B cell (primary cell): ENCODE measurements around the gene SMARCD1. TPM values are rescaled to one million over a fixed set of nuclear protein-coding genes. Genes with fewer than 3 reads are reported as not detected.

Experiments
- ATAC-seq: fragments of 200-7000 bp; cut with Tn5 transposase; one replicate; pipeline ENCODE4 v1.10.0; 2021; ENCODE audit warnings: low read depth, mild to moderate bottlenecking, moderate number of reproducible peaks, moderate library complexity
- CTCF ChIA-PET: fragments of 350-600 bp; sonication (Branson Sonifier 250); formaldehyde crosslinking; loops from one replicate; lab custom pipeline; 2021; ENCODE audit warnings: antibody characterized with exemption, inconsistent platforms; lab: Charles Lee
- POLR2A ChIA-PET: fragments of 350-600 bp; sonication (Branson Sonifier 250); formaldehyde crosslinking; loops from one replicate; lab custom pipeline; 2021; ENCODE audit warnings: antibody characterized with exemption; lab: Charles Lee
- DNase-seq: peaks from one replicate; pipeline ENCODE4 v3.0.0; 2013
- H2AFZ ChIP-seq: 2 replicates; pipeline ENCODE4 v1.6.1; 2012; ENCODE audit warnings: mild to moderate bottlenecking, low read depth, low read length; ENCODE audit not compliant: insufficient read depth, poor library complexity, severe bottlenecking
- H3K27ac ChIP-seq, 2 donors: 1 replicate in 1 of 2; 2 replicates in 1 of 2; pipeline ENCODE4 v1.5.1; 2012 to 2013; ENCODE audit warnings: low read length in 2 of 2, mild to moderate bottlenecking in 2 of 2, moderate library complexity in 1 of 2
- H3K27me3 ChIP-seq, 4 experiments: fragments of 200-600 bp in 1 of 4; sonication (generic) in 1 of 4; replicated peaks in 1 of 4; 1 replicate in 2 of 4; 2 replicates in 2 of 4; pipeline versions ENCODE4 v1.6.1 to v1.7.0; 2013 to 2016; ENCODE audit warnings: low read length in 3 of 4, mild to moderate bottlenecking in 2 of 4, mixed read lengths in 1 of 4, moderate library complexity in 1 of 4; ENCODE audit not compliant: insufficient read depth in 4 of 4, control insufficient read depth in 3 of 4; ENCODE audit errors: control extremely low read depth in 1 of 4
- H3K36me3 ChIP-seq, 2 experiments: replicated peaks in 1 of 2; 1 replicate in 1 of 2; 2 replicates in 1 of 2; pipeline versions ENCODE4 v1.6.1 to v1.7.1; 2013; ENCODE audit warnings: low read length in 1 of 2; ENCODE audit not compliant: insufficient read depth in 2 of 2, control insufficient read depth in 1 of 2; ENCODE audit errors: control extremely low read depth in 1 of 2, extremely low read depth in 1 of 2
- H3K4me1 ChIP-seq, 2 donors: fragments of 200-600 bp in 1 of 2; sonication (generic) in 1 of 2; 1 replicate in 1 of 2; 2 replicates in 1 of 2; pipeline versions ENCODE4 v1.5.1 to v1.6.1; 2013 to 2017; ENCODE audit warnings: low read length in 2 of 2; ENCODE audit not compliant: control insufficient read depth in 2 of 2, insufficient read depth in 2 of 2
- H3K4me2 ChIP-seq: replicated peaks from 2 replicates; pipeline ENCODE3; 2012; ENCODE audit warnings: mild to moderate bottlenecking, low read depth, low read length; ENCODE audit not compliant: poor library complexity, severe bottlenecking
- H3K4me3 ChIP-seq, 5 experiments: fragments of 200-600 bp in 1 of 5; sonication (generic) in 1 of 5; 1 replicate in 3 of 5; 2 replicates in 2 of 5; pipeline versions ENCODE4 v1.5.1 to v1.7.0; 2011 to 2016; ENCODE audit warnings: low read length in 4 of 5, mild to moderate bottlenecking in 4 of 5, low read depth in 2 of 5, control low read depth in 1 of 5, moderate library complexity in 1 of 5; ENCODE audit not compliant: insufficient read depth in 1 of 5; ENCODE audit errors: control extremely low read depth in 1 of 5, extremely low read depth in 1 of 5
- H3K79me2 ChIP-seq: fragments of 200-600 bp; sonication (generic); one replicate; pipeline ENCODE4 v1.6.0; 2016; ENCODE audit warnings: low read length; ENCODE audit not compliant: control insufficient read depth, insufficient read depth
- H3K9ac ChIP-seq: fragments of 200-600 bp; sonication (generic); 2 replicates; pipeline ENCODE4 v1.6.1; 2017; ENCODE audit warnings: mild to moderate bottlenecking, low read length, moderate library complexity
- H3K9me3 ChIP-seq, 3 donors: one replicate each; pipeline versions ENCODE4 v1.6.1 to v1.7.1; 2013; ENCODE audit warnings: low read length in 2 of 3; ENCODE audit not compliant: control insufficient read depth in 2 of 3, insufficient read depth in 1 of 3; ENCODE audit errors: control extremely low read depth in 1 of 3
- H4K20me1 ChIP-seq: 2 replicates; pipeline ENCODE4 v1.6.0; 2012; ENCODE audit warnings: mild to moderate bottlenecking, low read length; ENCODE audit not compliant: insufficient read depth, control insufficient read depth, poor library complexity, severe bottlenecking
- H3K27ac Mint-ChIP-seq: one replicate; pipeline ENCODE4 v1.8.0; 2021; ENCODE audit warnings: mixed read lengths
- H3K27me3 Mint-ChIP-seq: one replicate; pipeline ENCODE4 v1.8.0; 2021; ENCODE audit warnings: mixed read lengths
- H3K4me1 Mint-ChIP-seq: one replicate; pipeline ENCODE4 v1.8.0; 2021; ENCODE audit warnings: mixed read lengths
- H3K4me3 Mint-ChIP-seq: one replicate; pipeline ENCODE4 v1.8.0; 2021; ENCODE audit warnings: mixed read lengths
- H3K9me3 Mint-ChIP-seq: one replicate; pipeline ENCODE4 v1.8.0; 2022; ENCODE audit warnings: mixed read lengths; ENCODE audit not compliant: insufficient read depth
- CTCF ChIP-seq: fragments of 200-600 bp; IDR thresholded peaks from one replicate; pipeline ENCODE4 v1.8.0; 2022; ENCODE audit warnings: antibody characterized with exemption, mild to moderate bottlenecking
- EZH2 ChIP-seq: IDR thresholded peaks from 2 replicates; pipeline ENCODE4 v1.6.1; 2012; ENCODE audit warnings: borderline replicate concordance, low read depth, mild to moderate bottlenecking, moderate library complexity, low read length; ENCODE audit not compliant: insufficient read depth, poor library complexity, severe bottlenecking
- WGBS: methylation state at CpG from one replicate; pipeline ENCODE4 v1.1.5; 2013; ENCODE audit warnings: missing lambda C conversion rate; ENCODE audit not compliant: insufficient coverage; 5-methylcytosine and 5-hydroxymethylcytosine counted together
- intact Hi-C: fragments of 100-400 bp; cut with micrococcal nuclease; formaldehyde crosslinking; loops from one replicate; pipeline ENCODE4 v1.10.0; 2022
- polyA plus RNA-seq: library from polyadenylated mRNA; depleted of rRNA; stranded (reverse); fragments of >200 nt; gene quantifications from 2 replicates; pipeline ENCODE4 v1.2.3, GENCODE V29; 2012
- total RNA-seq, 2 donors: library from RNA; stranded (reverse); fragments of 120-200 nt in 1 of 2; gene quantifications; 1 replicate in 1 of 2; 2 replicates in 1 of 2; pipeline versions ENCODE4 v1.2.3 to v1.2.4, GENCODE V29; 2013 to 2022

SMARCD1 gene
- total and polyA plus RNA-seq, 2 donors (not counting 1 experiment from before 2014, with no cell fraction given), result 67.8 to 101 TPM

DNA sequence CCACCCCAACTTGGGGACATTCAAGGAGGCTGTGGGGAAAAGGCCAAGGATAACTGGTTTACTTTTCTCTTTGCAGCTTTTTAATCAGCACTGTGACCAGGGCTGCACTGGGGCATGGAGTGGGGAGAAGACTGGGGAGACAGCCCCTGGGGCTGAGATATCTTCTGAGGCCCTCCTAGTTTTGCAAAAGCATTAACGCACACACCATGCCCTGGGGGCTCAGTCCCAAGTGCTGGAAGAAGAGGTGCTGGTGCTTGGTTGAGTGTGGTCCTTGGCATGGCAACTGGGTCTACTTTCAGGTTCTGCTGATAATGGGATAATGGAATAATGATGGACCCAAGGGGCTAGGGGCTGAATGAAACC lies 9.4 kb upstream of the SMARCD1 start:
- no peak overlapping the region for H3K27ac Mint-ChIP-seq
- H3K4me1 Mint-ChIP-seq, result no peaks in the 10 kb centered on the region
- H3K4me3 Mint-ChIP-seq, result no peak overlapping the region
- ATAC-seq (no peak), DNase-seq (no peak)
- no peaks in the 10 kb centered on the region for H3K36me3 ChIP-seq
- no peak overlapping the region for H3K4me2 ChIP-seq
- H3K27me3 ChIP-seq, result no peaks in the 10 kb centered on the region
- H3K79me2 ChIP-seq, result no peaks in the 10 kb centered on the region
- no peak overlapping the region for H3K4me3 ChIP-seq
- no peaks in the 10 kb centered on the region for H3K9me3 Mint-ChIP-seq
- WGBS, result 100% methylated on average over 1 of the region's 1 CpG
- H3K9ac ChIP-seq, result no peak overlapping the region
- peaks cover 7% of the 10 kb centered on the region for H3K27me3 Mint-ChIP-seq
- TF ChIP-seq EZH2 (no peak), CTCF (no peak)
- ChIA-PET CTCF (interaction anchor here (1.3 to 15.9 kb wide), 7 partner anchors 9 to 112 kb away, joined by 3 to 343 read pairs (median 9); partner anchors contain the start of genes CERS5, COX14 and SMARCD1), POLR2A (no interaction called here)
- no peaks in the 10 kb centered on the region for H4K20me1 ChIP-seq
- H3K4me1 ChIP-seq, result peaks cover 0 to 7% of the 10 kb centered on the region in 2 donors
- intact Hi-C loops, result loop anchor here (1.0 kb wide), 3 partner anchors 10 to 208 kb away; partner anchors contain the start of genes LIMA1 and SMARCD1
- H3K9me3 ChIP-seq, result no peaks in the 10 kb centered on the region
- no peak overlapping the region for H3K27ac ChIP-seq
- no peak overlapping the region for H2AFZ ChIP-seq

- intact Hi-C loops, result no loop called here
Measured at GRCh38 chr12:50077099-50077498, 8.0 kb upstream of the SMARCD1 start.

More at GRCh38 chr12:50077099-50077498, 8.0 kb upstream of the SMARCD1 start:
- CTCF ChIA-PET, result interaction anchor here (0.9 to 15.9 kb wide), 6 partner anchors 8 to 97 kb away, joined by 3 to 343 read pairs (median 8); partner anchors contain the start of genes CERS5, COX14 and SMARCD1
- WGBS, result 92% methylated on average over 12 of the region's 12 CpGs
- Histone ChIP-seq H3K9me3 (no peaks in the 10 kb centered on the region), H3K79me2 (no peaks in the 10 kb centered on the region), H3K27ac (no peak overlapping the region), H3K36me3 (no peaks in the 10 kb centered on the region), H3K9ac (no peak overlapping the region), H2AFZ (no peak overlapping the region), H3K27me3 (no peaks in the 10 kb centered on the region), H3K4me2 (no peak overlapping the region), H4K20me1 (no peaks in the 10 kb centered on the region), H3K4me1 (peaks cover 0 to 7% of the 10 kb centered on the region in 2 donors), H3K4me3 (no peak overlapping the region)
- Mint-ChIP-seq H3K27me3 (peaks cover 2% of the 10 kb centered on the region), H3K27ac (no peak overlapping the region), H3K9me3 (no peaks in the 10 kb centered on the region), H3K4me3 (no peak overlapping the region), H3K4me1 (no peaks in the 10 kb centered on the region)
- POLR2A ChIA-PET, result no interaction called here
- ATAC-seq (no peak), DNase-seq (no peak)
- no peak for TF ChIP-seq EZH2
- no peak for TF ChIP-seq CTCF
